Mesenchymal stem cell (in vitro differentiated cells and primary cell): ENCODE measurements around the gene OST4.

ENCODE experiments used
- DNase-seq: peaks from one replicate; pipeline ENCODE4 v3.0.0-alpha.2; 2013
- H2AFZ ChIP-seq: one replicate; pipeline ENCODE4 v1.6.1; 2013; ENCODE audit warnings: low read depth, mild to moderate bottlenecking, control low read depth, inconsistent platforms, low read length, moderate library complexity
- H2AK5ac ChIP-seq: 2 replicates; pipeline ENCODE4 v1.6.1; 2013; ENCODE audit warnings: low read length, moderate library complexity, mild to moderate bottlenecking, inconsistent platforms; ENCODE audit not compliant: severe bottlenecking
- H2BK120ac ChIP-seq: one replicate; pipeline ENCODE4 v1.6.1; 2013; ENCODE audit warnings: low read depth, mild to moderate bottlenecking, inconsistent platforms, low read length, moderate library complexity
- H2BK12ac ChIP-seq, 2 experiments: one replicate each; pipeline ENCODE4 v1.6.1; 2013; ENCODE audit warnings: inconsistent platforms in 2 of 2, low read length in 2 of 2, mild to moderate bottlenecking in 2 of 2, moderate library complexity in 2 of 2, control low read depth in 1 of 2
- H2BK15ac ChIP-seq: one replicate; pipeline ENCODE4 v1.6.1; 2013; ENCODE audit warnings: mild to moderate bottlenecking, low read depth, inconsistent platforms; ENCODE audit not compliant: poor library complexity, severe bottlenecking
- H2BK5ac ChIP-seq: 2 replicates; pipeline ENCODE4 v1.6.1; 2013; ENCODE audit warnings: low read depth, mild to moderate bottlenecking, low read length, control low read depth, inconsistent platforms; ENCODE audit not compliant: poor library complexity, severe bottlenecking
- H3K14ac ChIP-seq, 2 experiments: one replicate each; pipeline ENCODE4 v1.6.1; 2013; ENCODE audit warnings: inconsistent platforms in 2 of 2, low read length in 2 of 2, control low read depth in 1 of 2, mild to moderate bottlenecking in 1 of 2, moderate library complexity in 1 of 2
- H3K18ac ChIP-seq, 2 experiments: one replicate each; pipeline ENCODE4 v1.6.1; 2013; ENCODE audit warnings: inconsistent platforms in 2 of 2, low read length in 2 of 2, control low read depth in 1 of 2, low read depth in 1 of 2, mild to moderate bottlenecking in 1 of 2
- H3K23ac ChIP-seq, 2 experiments: one replicate each; pipeline ENCODE4 v1.6.1; 2013; ENCODE audit warnings: inconsistent platforms in 2 of 2, low read length in 2 of 2, mild to moderate bottlenecking in 2 of 2, moderate library complexity in 2 of 2, control low read depth in 1 of 2
- H3K27ac ChIP-seq: 2 replicates; pipeline ENCODE4 v1.5.1; 2013; ENCODE audit warnings: mild to moderate bottlenecking, moderate library complexity, low read length, control low read depth, inconsistent platforms; ENCODE audit not compliant: poor library complexity, severe bottlenecking
- H3K27me3 ChIP-seq, 2 experiments: 2 replicates each; pipeline versions ENCODE4 v1.6.1 to v1.7.0; 2013; ENCODE audit warnings: low read length in 2 of 2, mild to moderate bottlenecking in 2 of 2, moderate library complexity in 2 of 2, control low read depth in 1 of 2, inconsistent platforms in 1 of 2; ENCODE audit not compliant: control insufficient read depth in 1 of 2, insufficient read depth in 1 of 2
- H3K36me3 ChIP-seq, 2 experiments: 2 replicates each; pipeline versions ENCODE4 v1.6.1 to v1.7.0; 2013; ENCODE audit warnings: low read length in 2 of 2, control low read depth in 1 of 2, inconsistent platforms in 1 of 2, low read depth in 1 of 2, mild to moderate bottlenecking in 1 of 2; ENCODE audit not compliant: insufficient read depth in 2 of 2, control insufficient read depth in 1 of 2
- H3K4ac ChIP-seq, 2 experiments: one replicate each; pipeline ENCODE4 v1.6.1; 2013; ENCODE audit warnings: inconsistent platforms in 2 of 2, low read length in 2 of 2, mild to moderate bottlenecking in 2 of 2, moderate library complexity in 2 of 2, control low read depth in 1 of 2, low read depth in 1 of 2
- H3K4me1 ChIP-seq: 2 replicates; pipeline ENCODE4 v1.6.1; 2013; ENCODE audit warnings: low read depth, low read length, control low read depth; ENCODE audit not compliant: control insufficient read depth, insufficient read depth
- H3K4me2 ChIP-seq: 2 replicates; pipeline ENCODE4 v1.6.1; 2013; ENCODE audit warnings: low read length, mild to moderate bottlenecking, inconsistent platforms; ENCODE audit not compliant: poor library complexity, severe bottlenecking
- H3K4me3 ChIP-seq, 2 experiments: 2 replicates each; pipeline versions ENCODE4 v1.5.1 to v1.7.0; 2013; ENCODE audit warnings: low read length in 2 of 2, mild to moderate bottlenecking in 2 of 2, control low read depth in 1 of 2, low read depth in 1 of 2; ENCODE audit not compliant: insufficient read depth in 1 of 2
- H3K79me1 ChIP-seq: replicated peaks from 2 replicates; pipeline ENCODE4 v1.6.1; 2013; ENCODE audit warnings: mild to moderate bottlenecking, control low read depth, low read length, inconsistent platforms; ENCODE audit not compliant: poor library complexity, severe bottlenecking
- H3K9ac ChIP-seq: 2 replicates; pipeline ENCODE4 v1.7.0; 2013; ENCODE audit warnings: mild to moderate bottlenecking, low read length, moderate library complexity
- H3K9me3 ChIP-seq: 2 replicates; pipeline ENCODE4 v1.7.0; 2013; ENCODE audit warnings: mild to moderate bottlenecking, low read length; ENCODE audit not compliant: control insufficient read depth
- H4K8ac ChIP-seq: one replicate; pipeline ENCODE4 v1.6.1; 2013; ENCODE audit warnings: inconsistent platforms, mild to moderate bottlenecking, low read length, moderate library complexity
- H4K91ac ChIP-seq: one replicate; pipeline ENCODE4 v1.6.1; 2013; ENCODE audit warnings: mild to moderate bottlenecking, low read length, inconsistent platforms
- WGBS: methylation state at CpG from one replicate; pipeline ENCODE4 v1.1.7; 2013; ENCODE audit warnings: mixed read lengths; 5-methylcytosine and 5-hydroxymethylcytosine counted together

OST4 gene

DNA sequence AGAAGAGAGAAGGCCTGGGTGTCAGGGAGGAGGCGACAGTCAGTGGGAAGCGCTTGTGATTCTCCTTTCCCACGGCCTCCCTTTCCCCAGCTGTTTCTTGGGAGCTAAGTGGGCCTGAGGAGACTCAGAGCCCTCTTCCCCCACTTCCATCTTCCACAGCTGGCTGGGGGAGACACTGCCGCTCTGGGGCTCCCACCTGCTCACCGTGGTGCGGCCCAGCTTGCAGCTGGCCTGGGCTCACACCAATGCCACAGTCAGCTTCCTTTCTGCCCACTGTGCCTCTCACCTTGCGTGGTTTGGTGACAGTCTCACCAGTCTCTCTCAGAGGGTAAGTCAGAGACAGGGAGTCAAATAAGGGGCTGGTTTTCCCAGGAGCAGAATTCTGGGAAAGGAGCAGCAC, 31.6 kb downstream of the OST4 start:
- Histone ChIP-seq H3K79me1 (peaks cover 47% of the 10 kb centered on the region), H3K36me3 (peaks cover 75 to 81% of the 10 kb centered on the region in 2 experiments), H3K4me1 (peaks cover 16% of the 10 kb centered on the region), H3K27ac (no peak overlapping the region), H3K14ac (no peak overlapping the region), H2AK5ac (no peak overlapping the region), H2BK120ac (no peak overlapping the region), H3K4me2 (no peak overlapping the region), H3K4ac (no peak overlapping the region), H2BK12ac (no peak overlapping the region), H3K4me3 (no peak overlapping the region), H3K27me3 (no peaks in the 10 kb centered on the region), H2BK15ac (no peak overlapping the region), H3K23ac (no peak overlapping the region), H4K91ac (no peak overlapping the region), H3K9me3 (no peaks in the 10 kb centered on the region), H2AFZ (no peak overlapping the region), H3K9ac (no peak overlapping the region), H2BK5ac (no peak overlapping the region), H4K8ac (no peak overlapping the region), H3K18ac (no peak overlapping the region)
- 95% methylated on average over 7 of the region's 7 CpGs for WGBS
- no peak for DNase-seq

DNA sequence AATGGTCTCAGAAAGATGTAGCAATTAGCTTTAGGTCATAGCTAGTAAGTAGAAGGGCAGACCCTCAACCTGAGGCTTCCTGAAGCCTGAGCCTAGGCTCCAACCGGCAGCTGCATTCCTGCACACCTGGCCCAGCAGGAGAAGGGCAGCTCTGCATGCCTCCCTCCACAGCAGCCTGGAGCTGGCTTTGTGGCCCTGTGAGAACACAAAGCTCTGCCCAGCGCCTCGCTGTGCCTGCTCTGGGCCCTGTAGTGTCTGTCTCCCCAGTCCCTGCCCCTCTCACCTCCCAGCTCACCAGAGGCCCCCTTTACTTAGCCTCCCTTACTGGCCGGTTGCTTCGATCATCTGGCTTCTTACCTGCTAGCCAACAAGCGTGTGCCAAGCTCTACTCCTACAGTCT, 32.0 kb downstream of the OST4 start:
- H3K79me1 ChIP-seq: peaks cover 47% of the 10 kb centered on the region
- H2BK5ac ChIP-seq: no peak overlapping the region
- H3K4me1 ChIP-seq: peaks cover 16% of the 10 kb centered on the region
- no peak overlapping the region for H2AK5ac ChIP-seq
- H3K18ac ChIP-seq: no peak overlapping the region
- no peak overlapping the region for H4K91ac ChIP-seq
- peaks cover 76 to 83% of the 10 kb centered on the region in 2 experiments for H3K36me3 ChIP-seq
- no peak overlapping the region for H3K14ac ChIP-seq
- DNase-seq: no peak
- no peaks in the 10 kb centered on the region for H3K27me3 ChIP-seq
- no peak overlapping the region for H2BK120ac ChIP-seq
- no peak overlapping the region for H3K23ac ChIP-seq
- no peak overlapping the region for H4K8ac ChIP-seq
- no peak overlapping the region for H2BK15ac ChIP-seq
- no peak overlapping the region for H3K27ac ChIP-seq
- H3K9ac ChIP-seq: no peak overlapping the region
- WGBS: 93% methylated on average over 6 of the region's 6 CpGs
- no peak overlapping the region for H3K4ac ChIP-seq
- H3K4me3 ChIP-seq: no peak overlapping the region
- H3K4me2 ChIP-seq: no peak overlapping the region
- no peak overlapping the region for H2AFZ ChIP-seq
- H3K9me3 ChIP-seq: no peaks in the 10 kb centered on the region
- H2BK12ac ChIP-seq: no peak overlapping the region

DNA sequence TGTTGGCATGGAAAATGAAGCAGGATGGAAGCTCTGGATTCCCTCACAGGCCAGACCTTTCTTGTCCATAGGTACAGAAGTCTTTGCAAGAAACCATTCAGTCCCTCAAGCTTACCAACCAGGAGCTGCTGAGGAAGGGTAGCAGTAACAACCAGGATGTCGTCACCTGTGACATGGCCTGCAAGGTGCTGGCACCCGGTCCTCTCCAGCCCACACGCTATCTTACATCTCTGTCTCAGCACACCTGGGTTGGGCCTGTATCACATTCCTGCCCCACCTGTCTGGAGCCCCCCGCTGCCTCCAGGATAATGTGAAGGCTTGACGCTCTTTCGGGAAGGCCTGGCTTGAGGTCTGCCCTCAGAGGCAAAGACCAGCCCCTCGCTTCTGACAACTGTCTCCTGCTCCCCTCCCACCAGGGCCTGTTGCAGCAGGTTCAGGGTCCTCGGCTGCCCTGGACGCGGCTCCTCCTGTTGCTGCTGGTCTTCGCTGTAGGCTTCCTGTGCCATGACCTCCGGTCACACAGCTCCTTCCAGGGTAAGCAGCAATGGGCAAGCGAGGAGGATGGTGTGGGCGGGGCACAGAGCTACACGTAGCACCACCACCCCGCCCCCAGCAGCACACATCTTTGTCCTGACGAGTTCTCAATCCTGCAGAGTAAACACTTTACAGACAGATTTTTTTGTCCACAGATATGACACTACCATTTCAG, 32.7 kb downstream of the OST4 start:
- Histone ChIP-seq H3K14ac (no peak overlapping the region), H3K36me3 (peaks cover 76 to 83% of the 10 kb centered on the region in 2 experiments), H3K4me2 (no peak overlapping the region), H2BK12ac (no peak overlapping the region), H2AK5ac (no peak overlapping the region), H3K4me3 (no peak overlapping the region), H3K4ac (no peak overlapping the region), H2AFZ (no peak overlapping the region), H3K23ac (no peak overlapping the region), H4K91ac (no peak overlapping the region), H3K27ac (no peak overlapping the region), H2BK15ac (no peak overlapping the region), H2BK5ac (no peak overlapping the region), H3K79me1 (peaks cover 47% of the 10 kb centered on the region), H2BK120ac (no peak overlapping the region), H3K4me1 (peaks cover 20% of the 10 kb centered on the region), H3K9me3 (no peaks in the 10 kb centered on the region), H3K9ac (no peak overlapping the region), H3K18ac (no peak overlapping the region), H3K27me3 (no peaks in the 10 kb centered on the region), H4K8ac (no peak overlapping the region)
- no peak for DNase-seq
- 94% methylated on average over 17 of the region's 17 CpGs for WGBS

DNA sequence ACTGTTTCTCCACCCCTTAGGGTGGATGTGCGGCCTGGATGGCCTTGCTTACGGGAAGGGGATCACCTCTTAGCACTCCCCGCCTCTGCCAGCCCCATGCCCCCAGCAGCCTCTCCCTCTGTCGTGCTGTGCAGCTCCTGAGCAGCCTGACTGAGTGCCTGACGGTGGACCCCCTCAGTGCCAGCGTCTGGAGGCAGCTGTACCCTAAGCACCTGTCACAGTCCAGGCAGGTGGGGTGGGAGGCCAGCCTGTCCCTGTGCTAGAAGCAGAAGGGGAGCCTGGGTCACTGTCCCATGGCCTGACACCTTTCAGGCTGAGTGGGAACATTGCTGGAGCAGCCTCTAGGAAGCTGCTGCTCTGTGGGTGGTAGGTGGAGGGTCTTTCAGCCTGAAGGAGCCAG, 33.4 kb downstream of the OST4 start:
- 98% methylated on average over 6 of the region's 6 CpGs for WGBS

More for the DNA sequence above, 33.4 kb downstream of the OST4 start:
- Histone ChIP-seq H2BK120ac (no peak overlapping the region), H2BK15ac (no peak overlapping the region), H3K4ac (no peak overlapping the region), H3K27ac (no peak overlapping the region), H2AK5ac (no peak overlapping the region), H2BK12ac (no peak overlapping the region), H3K23ac (no peak overlapping the region), H2AFZ (no peak overlapping the region), H3K36me3 (peaks cover 72 to 83% of the 10 kb centered on the region in 2 experiments), H3K9me3 (no peaks in the 10 kb centered on the region), H3K79me1 (peaks cover 47% of the 10 kb centered on the region), H3K18ac (no peak overlapping the region), H3K27me3 (no peaks in the 10 kb centered on the region), H3K14ac (no peak overlapping the region), H3K4me3 (no peak overlapping the region), H3K4me1 (peaks cover 18% of the 10 kb centered on the region), H4K8ac (no peak overlapping the region), H2BK5ac (no peak overlapping the region), H4K91ac (no peak overlapping the region), H3K4me2 (no peak overlapping the region), H3K9ac (no peak overlapping the region)
- no peak for DNase-seq
